Measurements from ENCODE around the gene CIDEA.
A peak's percentile ranks its signal among the peaks of the same experiment; 100 is the strongest.

The CIDEA gene

GRCh38 chr18:12305930-12306629, 51.9 kb downstream of the CIDEA start:
- no peak overlapping the region for H3K27ac ChIP-seq (replicated peaks)

GRCh38 chr18:12306752-12307700, 52.9 kb downstream of the CIDEA start:
- H3K27ac ChIP-seq (replicated peaks): no peak overlapping the region
- peak in 1 of 2 experiments; percentile 22 for DNase-seq (ENCODE audit: low read depth in 1 of 2, low spot score in 1 of 2)
- TF ChIP-seq POLR2AphosphoS5 (IDR thresholded peaks at IDR 0.05; ENCODE audit: low read depth) (no peak), SPI1 (IDR thresholded peaks at IDR 0.05; ENCODE audit: borderline replicate concordance, low read depth) (no peak), REST (IDR thresholded peaks at IDR 0.05; ENCODE audit: insufficient replicate concordance, low read depth) (no peak), GABPA (IDR thresholded peaks at IDR 0.05; ENCODE audit: low read depth) (no peak), CTCF (IDR thresholded peaks at IDR 0.05; ENCODE audit: insufficient read depth, low read length) (no peak)
- H3K27me3 ChIP-seq (ENCODE audit: insufficient read depth, poor library complexity, severe bottlenecking): peaks cover 37% of the 10 kb centered on the region
- H3K4me3 ChIP-seq (replicated peaks; ENCODE audit: insufficient read depth, low read length): peak overlapping the region; percentile 6

More at GRCh38 chr18:12305930-12306629, 51.9 kb downstream of the CIDEA start:
- DNase-seq (ENCODE audit: low read depth in 1 of 2, low spot score in 1 of 2): no peak
- TF ChIP-seq POLR2AphosphoS5 (IDR thresholded peaks at IDR 0.05; ENCODE audit: low read depth): no peak
- no peak for TF ChIP-seq SPI1 (IDR thresholded peaks at IDR 0.05; ENCODE audit: borderline replicate concordance, low read depth)
- no peak for TF ChIP-seq REST (IDR thresholded peaks at IDR 0.05; ENCODE audit: insufficient replicate concordance, low read depth)
- TF ChIP-seq CTCF (IDR thresholded peaks at IDR 0.05; ENCODE audit: insufficient read depth, low read length): no peak
- TF ChIP-seq GABPA (IDR thresholded peaks at IDR 0.05; ENCODE audit: low read depth): no peak
- Histone ChIP-seq H3K4me3 (replicated peaks; ENCODE audit: insufficient read depth, low read length) (no peak overlapping the region), H3K27me3 (ENCODE audit: insufficient read depth, poor library complexity, severe bottlenecking) (peaks cover 37% of the 10 kb centered on the region)

- TF ChIP-seq REST (IDR thresholded peaks at IDR 0.05; ENCODE audit: insufficient replicate concordance, low read depth) (no peak), CTCF (IDR thresholded peaks at IDR 0.05; ENCODE audit: insufficient read depth, low read length) (no peak), POLR2AphosphoS5 (IDR thresholded peaks at IDR 0.05; ENCODE audit: low read depth) (no peak), SPI1 (IDR thresholded peaks at IDR 0.05; ENCODE audit: borderline replicate concordance, low read depth) (no peak), GABPA (IDR thresholded peaks at IDR 0.05; ENCODE audit: low read depth) (no peak)
- H3K27ac ChIP-seq (replicated peaks): no peak within 1 kb of the TSS
- peaks cover 37% of the 10 kb centered on the region for H3K27me3 ChIP-seq (ENCODE audit: insufficient read depth, poor library complexity, severe bottlenecking)
- no peak for DNase-seq (ENCODE audit: low read depth in 1 of 2, low spot score in 1 of 2)
- peak within 1 kb of the TSS; percentile 32 for H3K4me3 ChIP-seq (replicated peaks; ENCODE audit: insufficient read depth, low read length)
Observed at GRCh38 chr18:12307701-12308385, 53.7 kb downstream of the CIDEA start, which contains the start of gene TUBB6. TSS of gene TUBB6 (plus strand) at chr18:12308241. CDS start at chr18:12308293, 52 bp downstream.

Measured in HL-60 (cell line).